ENCODE results near the gene DBP.

Gene DBP

DNA sequence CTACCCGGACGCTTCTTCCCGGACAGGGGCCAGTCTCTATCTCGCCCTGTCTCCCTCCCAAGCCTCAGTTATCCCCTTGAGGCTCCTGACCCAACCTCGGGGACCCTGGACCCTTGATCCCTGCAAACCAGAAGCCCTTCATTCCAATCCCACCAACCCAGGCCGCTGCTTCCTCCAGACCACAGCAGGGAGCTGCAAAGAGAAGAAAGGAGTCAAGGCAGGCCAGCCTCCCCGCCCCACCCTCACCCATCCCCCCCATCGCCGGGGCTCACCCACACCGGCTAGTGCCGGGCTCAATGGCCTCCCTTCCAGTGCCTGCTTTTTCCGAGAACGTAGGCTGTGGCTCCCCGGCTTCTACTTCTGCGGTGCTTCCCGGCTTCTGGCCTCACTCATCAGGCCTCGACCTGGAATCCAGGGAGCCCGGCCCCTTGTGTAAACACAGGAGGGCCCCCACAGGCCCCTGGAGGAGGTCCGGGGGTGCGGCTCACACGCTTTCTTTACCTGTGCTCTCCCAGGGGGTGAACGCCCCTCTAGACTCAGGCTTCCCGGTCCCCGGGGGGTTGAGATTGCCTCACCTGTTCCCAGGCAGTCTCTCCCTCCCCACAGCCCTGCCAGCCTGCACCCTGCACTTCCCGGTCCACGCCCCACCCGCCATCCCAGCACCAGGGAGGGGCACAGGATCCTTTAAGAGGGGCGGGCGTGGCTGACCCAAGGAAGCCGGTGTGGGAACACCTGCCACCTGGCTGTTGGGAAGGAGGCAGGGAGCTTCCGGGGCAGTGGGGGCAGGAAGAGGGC is 22.5 kb downstream of the DBP start, which contains the start of gene FAM83E:
FAM83E (minus strand) TSS at position 641 of the 795 bp plus-strand sequence. CDS start 1,704 bp downstream, outside the sequence.
- H3K36me3 ChIP-seq (ENCODE audit: control insufficient read depth, low read length), result peaks cover 61% of the 10 kb centered on the region
- peaks cover 23% of the 10 kb centered on the region for H4K20me1 ChIP-seq (ENCODE audit: control insufficient read depth, insufficient read depth, low read depth, low read length)
- peaks cover 34% of the 10 kb centered on the region for H3F3A ChIP-seq (ENCODE audit: control insufficient read depth, insufficient read depth)
- H3K4me2 ChIP-seq (ENCODE audit: low read length), result no peak within 1 kb of the TSS
- no peaks in the 10 kb centered on the region for H3K27me3 ChIP-seq (ENCODE audit: control insufficient read depth, low read length)
- H3K79me2 ChIP-seq (ENCODE audit: control insufficient read depth, low read length), result peaks cover 36% of the 10 kb centered on the region
- no peak within 1 kb of the TSS for H3K4me3 ChIP-seq (ENCODE audit: low read length)
- H3K4me1 ChIP-seq (ENCODE audit: control insufficient read depth, low read length), result peaks cover 16% of the 10 kb centered on the region
- H3K27ac ChIP-seq (ENCODE audit: low read depth, low read length), result no peak within 1 kb of the TSS
- H3K9me2 ChIP-seq (replicated peaks; ENCODE audit: control insufficient read depth, low read length), result no peaks in the 10 kb centered on the region
- TF ChIP-seq EZH2phosphoT487 (IDR thresholded peaks at IDR 0.05; ENCODE audit: borderline replicate concordance, low read length), result no peak
- TF ChIP-seq, protein P1, sequence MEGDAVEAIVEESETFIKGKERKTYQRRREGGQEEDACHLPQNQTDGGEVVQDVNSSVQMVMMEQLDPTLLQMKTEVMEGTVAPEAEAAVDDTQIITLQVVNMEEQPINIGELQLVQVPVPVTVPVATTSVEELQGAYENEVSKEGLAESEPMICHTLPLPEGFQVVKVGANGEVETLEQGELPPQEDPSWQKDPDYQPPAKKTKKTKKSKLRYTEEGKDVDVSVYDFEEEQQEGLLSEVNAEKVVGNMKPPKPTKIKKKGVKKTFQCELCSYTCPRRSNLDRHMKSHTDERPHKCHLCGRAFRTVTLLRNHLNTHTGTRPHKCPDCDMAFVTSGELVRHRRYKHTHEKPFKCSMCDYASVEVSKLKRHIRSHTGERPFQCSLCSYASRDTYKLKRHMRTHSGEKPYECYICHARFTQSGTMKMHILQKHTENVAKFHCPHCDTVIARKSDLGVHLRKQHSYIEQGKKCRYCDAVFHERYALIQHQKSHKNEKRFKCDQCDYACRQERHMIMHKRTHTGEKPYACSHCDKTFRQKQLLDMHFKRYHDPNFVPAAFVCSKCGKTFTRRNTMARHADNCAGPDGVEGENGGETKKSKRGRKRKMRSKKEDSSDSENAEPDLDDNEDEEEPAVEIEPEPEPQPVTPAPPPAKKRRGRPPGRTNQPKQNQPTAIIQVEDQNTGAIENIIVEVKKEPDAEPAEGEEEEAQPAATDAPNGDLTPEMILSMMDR (IDR thresholded peaks at IDR 0.05; ENCODE audit: low read depth, low read length, poor library complexity, severe bottlenecking), result no peak
- H3K9me3 ChIP-seq (ENCODE audit: control insufficient read depth, insufficient read depth, low read length), result no peaks in the 10 kb centered on the region

DNA sequence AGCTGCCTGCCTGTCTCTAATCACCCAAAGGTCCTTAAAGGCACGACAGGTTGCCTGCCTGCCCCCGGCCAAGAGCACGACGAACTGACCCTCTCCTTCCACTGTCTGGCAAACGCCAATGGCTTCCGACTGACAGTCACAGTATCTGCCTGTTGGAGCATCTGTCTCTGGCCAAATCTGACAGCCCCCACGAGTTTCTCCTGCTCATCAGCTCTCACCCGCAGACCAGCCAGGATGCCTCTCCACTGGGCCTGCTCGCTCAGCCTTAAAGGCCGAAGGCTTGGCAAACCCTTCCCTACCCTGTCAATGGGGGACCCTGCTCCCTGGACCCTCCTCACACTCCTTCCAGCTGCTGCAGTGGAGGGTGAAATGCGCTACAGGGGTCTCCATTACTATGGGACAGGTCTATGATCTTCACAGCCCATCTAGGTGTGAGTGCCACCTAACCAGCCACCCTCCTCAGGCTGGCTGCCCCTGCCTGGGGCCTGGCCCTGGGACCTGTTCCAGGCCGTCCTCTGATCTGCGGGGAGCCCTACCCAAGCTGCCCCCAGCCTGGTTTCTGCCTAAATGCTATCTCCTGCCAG is 23.2 kb downstream of the DBP start:
- Histone ChIP-seq H4K20me1 (ENCODE audit: control insufficient read depth, insufficient read depth, low read depth, low read length) (peaks cover 23% of the 10 kb centered on the region), H3F3A (ENCODE audit: control insufficient read depth, insufficient read depth) (peaks cover 34% of the 10 kb centered on the region)

DNA sequence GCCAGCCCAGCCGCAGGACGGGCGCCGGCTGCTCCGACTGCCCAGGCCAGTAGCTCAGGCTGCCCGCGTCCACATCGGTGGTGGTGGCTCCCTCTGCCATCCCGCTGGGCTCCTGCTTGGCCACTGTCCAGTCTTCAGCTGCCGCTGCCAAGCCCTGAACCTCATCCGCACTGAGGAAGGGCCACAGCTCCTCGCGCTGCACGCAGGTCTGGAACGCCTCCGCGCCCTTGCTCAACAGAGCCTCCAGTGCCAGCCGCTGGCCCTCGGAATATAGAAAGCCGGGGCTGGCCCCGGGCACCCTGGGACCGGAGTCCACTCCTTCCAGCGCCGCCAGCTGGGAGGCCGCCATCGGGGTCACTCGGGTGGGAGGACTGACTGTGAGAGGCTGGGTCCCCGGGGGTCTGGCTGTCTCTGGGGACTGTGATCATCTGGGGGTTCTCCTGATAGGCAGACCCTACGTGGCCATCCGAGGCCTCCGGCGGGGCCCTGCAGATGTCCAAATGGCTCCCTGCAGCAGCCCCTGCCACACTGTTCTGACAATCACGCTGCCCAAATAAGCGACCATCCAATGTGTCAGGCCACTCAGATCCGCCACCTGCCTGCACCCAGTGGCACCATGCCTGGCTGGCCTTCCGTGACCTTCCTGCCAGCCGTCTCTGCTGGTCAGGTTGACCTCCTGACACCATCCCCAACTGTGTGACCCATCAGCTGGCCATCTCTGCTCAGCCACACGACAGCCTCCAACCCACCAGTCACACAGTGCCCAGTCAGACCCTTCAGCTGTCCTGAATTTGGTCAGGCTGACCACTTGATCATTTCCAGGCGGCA is 23.9 kb downstream of the DBP start:
- Histone ChIP-seq H3K79me2 (ENCODE audit: control insufficient read depth, low read length) (peaks cover 26% of the 10 kb centered on the region), H3F3A (ENCODE audit: control insufficient read depth, insufficient read depth) (peaks cover 28% of the 10 kb centered on the region), H3K4me3 (ENCODE audit: low read length) (no peak overlapping the region), H3K4me2 (ENCODE audit: low read length) (no peak overlapping the region), H3K4me1 (ENCODE audit: control insufficient read depth, low read length) (peaks cover 19% of the 10 kb centered on the region), H3K9me3 (ENCODE audit: control insufficient read depth, insufficient read depth, low read length) (no peaks in the 10 kb centered on the region), H3K27ac (ENCODE audit: low read depth, low read length) (no peak overlapping the region), H3K27me3 (ENCODE audit: control insufficient read depth, low read length) (no peaks in the 10 kb centered on the region), H3K9me2 (replicated peaks; ENCODE audit: control insufficient read depth, low read length) (no peaks in the 10 kb centered on the region), H3K36me3 (ENCODE audit: control insufficient read depth, low read length) (peaks cover 55% of the 10 kb centered on the region), H4K20me1 (ENCODE audit: control insufficient read depth, insufficient read depth, low read depth, low read length) (peaks cover 19% of the 10 kb centered on the region)
- TF ChIP-seq, protein P1 (IDR thresholded peaks at IDR 0.05; ENCODE audit: low read depth, low read length, poor library complexity, severe bottlenecking), result no peak
- no peak for TF ChIP-seq EZH2phosphoT487 (IDR thresholded peaks at IDR 0.05; ENCODE audit: borderline replicate concordance, low read length)

More for the DNA sequence above, 23.2 kb downstream of the DBP start:
- Histone ChIP-seq H3K4me1 (ENCODE audit: control insufficient read depth, low read length) (peaks cover 17% of the 10 kb centered on the region), H3K27ac (ENCODE audit: low read depth, low read length) (no peak overlapping the region), H3K9me2 (replicated peaks; ENCODE audit: control insufficient read depth, low read length) (no peaks in the 10 kb centered on the region), H3K9me3 (ENCODE audit: control insufficient read depth, insufficient read depth, low read length) (no peaks in the 10 kb centered on the region), H3K36me3 (ENCODE audit: control insufficient read depth, low read length) (peaks cover 61% of the 10 kb centered on the region), H3K4me3 (ENCODE audit: low read length) (no peak overlapping the region), H3K79me2 (ENCODE audit: control insufficient read depth, low read length) (peaks cover 33% of the 10 kb centered on the region), H3K27me3 (ENCODE audit: control insufficient read depth, low read length) (no peaks in the 10 kb centered on the region), H3K4me2 (ENCODE audit: low read length) (no peak overlapping the region)
- TF ChIP-seq, protein P1 (IDR thresholded peaks at IDR 0.05; ENCODE audit: low read depth, low read length, poor library complexity, severe bottlenecking), result no peak
